ELR (cell line): ENCODE measurements around the gene TAAR9.

Experiments used
- DNase-seq: peaks from one replicate; pipeline ENCODE4 v3.0.0-alpha.2; 2015; ENCODE audit warnings: low read depth

Gene TAAR9, protein sequence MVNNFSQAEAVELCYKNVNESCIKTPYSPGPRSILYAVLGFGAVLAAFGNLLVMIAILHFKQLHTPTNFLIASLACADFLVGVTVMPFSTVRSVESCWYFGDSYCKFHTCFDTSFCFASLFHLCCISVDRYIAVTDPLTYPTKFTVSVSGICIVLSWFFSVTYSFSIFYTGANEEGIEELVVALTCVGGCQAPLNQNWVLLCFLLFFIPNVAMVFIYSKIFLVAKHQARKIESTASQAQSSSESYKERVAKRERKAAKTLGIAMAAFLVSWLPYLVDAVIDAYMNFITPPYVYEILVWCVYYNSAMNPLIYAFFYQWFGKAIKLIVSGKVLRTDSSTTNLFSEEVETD

DNA sequence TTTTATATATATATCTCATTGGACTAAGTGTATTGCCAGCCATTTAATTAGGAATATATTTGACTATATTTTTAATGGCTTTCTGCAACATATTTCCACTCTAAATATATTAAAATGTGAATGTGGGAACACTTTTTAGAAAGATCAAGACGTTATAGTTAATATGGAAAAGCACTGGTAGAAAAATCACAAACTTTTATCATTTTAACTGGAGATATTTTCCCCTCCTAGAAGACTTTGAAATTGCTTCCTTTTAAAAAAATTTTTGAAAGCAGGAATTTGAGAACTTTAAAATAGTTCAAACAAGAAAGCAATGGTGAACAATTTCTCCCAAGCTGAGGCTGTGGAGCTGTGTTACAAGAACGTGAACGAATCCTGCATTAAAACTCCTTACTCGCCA lies at the start of gene TAAR9:
Gene TAAR9, plus strand, starts transcription at position 301 of the 400 bp plus-strand sequence. Its CDS starts 13 bp downstream, at position 314.
- DNase-seq, result no peak

GRCh38 chr6:132489376-132489775 lies 48.7 kb upstream of the TAAR9 start:
- no peak for DNase-seq

- peak; percentile 66 for DNase-seq
Observed at GRCh38 chr6:132490024-132490423, 48.1 kb upstream of the TAAR9 start.

DNA sequence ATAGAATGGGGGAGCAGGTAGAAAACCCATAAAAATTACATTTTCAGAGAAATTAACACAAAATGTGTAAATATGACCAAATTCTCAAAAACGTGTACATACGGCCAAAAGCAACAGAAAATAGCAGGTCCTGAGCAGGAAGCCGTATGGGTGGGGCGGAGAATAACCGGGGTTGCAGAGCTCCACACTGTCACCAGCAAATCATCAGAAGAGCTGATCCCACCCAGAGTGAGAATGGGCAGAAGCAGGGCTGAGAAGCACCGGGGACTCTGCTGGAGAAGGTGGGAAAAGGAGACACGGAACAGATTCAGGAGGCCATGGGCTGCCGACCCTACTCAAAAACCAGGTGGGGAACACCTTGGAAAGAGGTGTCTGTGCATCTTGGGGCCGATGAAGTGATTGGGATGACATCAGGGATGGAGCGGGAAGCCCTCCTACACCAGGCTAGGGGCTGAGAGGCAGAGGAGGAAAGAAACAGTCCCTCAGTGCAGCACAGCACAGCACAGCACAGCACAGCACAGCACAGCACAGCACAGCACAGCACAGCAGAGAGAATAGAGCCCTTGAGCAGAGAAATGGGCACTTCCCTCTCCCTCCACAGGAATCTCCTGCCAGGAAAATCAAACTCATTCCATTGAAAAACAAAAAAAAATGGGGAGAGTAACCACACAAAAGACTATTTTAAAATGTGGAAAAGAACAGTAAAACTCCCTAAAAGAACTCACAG lies 47.4 kb upstream of the TAAR9 start:
- DNase-seq, result no peak

GRCh38 chr6:132491303-132491702 lies 46.8 kb upstream of the TAAR9 start:
- peak; percentile 63 for DNase-seq

- DNase-seq, result no peak
Observed at GRCh38 chr6:132491881-132492280, 46.2 kb upstream of the TAAR9 start.

DNA sequence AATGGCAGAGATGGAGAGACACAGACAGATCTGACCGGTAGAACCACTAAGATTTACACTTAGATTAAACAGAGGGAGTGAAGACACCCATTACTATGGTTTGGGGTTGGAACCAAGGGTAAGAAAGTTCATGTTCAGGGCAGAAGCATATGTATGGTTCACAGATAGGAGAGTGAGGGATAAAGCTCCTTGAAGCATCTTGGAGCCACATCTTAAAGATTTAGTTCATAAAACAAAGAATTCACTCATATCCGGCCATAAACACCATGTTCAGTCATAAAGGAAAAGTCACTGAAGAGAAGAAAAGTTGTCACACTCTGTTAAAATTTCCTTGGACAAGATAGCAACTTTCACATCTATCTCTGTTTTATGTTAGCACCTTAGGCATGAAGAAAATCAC lies 43.1 kb upstream of the TAAR9 start:
- no peak for DNase-seq

GRCh38 chr6:132495604-132496079 lies 42.4 kb upstream of the TAAR9 start:
- DNase-seq, result no peak

GRCh38 chr6:132496519-132497180 lies 41.4 kb upstream of the TAAR9 start:
- DNase-seq, result no peak

DNA sequence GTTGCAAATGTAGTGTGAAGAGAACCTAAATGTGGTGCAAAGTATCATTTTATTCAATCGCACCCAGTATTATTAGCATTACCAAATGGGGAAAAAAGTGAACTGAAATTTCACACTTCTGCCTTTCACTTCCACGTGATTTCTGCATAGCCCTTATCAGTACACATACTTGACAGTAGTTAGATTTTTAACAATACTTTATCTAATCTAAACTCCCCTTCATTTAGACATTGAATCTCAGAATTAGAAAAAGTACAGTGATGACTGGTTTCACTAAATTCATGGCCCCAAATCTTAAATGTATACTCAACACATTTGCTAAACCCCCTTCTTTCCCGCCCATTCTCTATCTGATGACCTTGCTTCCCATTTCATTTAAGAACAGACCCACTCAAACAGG lies 39.4 kb upstream of the TAAR9 start:
- DNase-seq, result no peak

- DNase-seq, result no peak
Observed at GRCh38 chr6:132499757-132500156, 38.3 kb upstream of the TAAR9 start.

DNA sequence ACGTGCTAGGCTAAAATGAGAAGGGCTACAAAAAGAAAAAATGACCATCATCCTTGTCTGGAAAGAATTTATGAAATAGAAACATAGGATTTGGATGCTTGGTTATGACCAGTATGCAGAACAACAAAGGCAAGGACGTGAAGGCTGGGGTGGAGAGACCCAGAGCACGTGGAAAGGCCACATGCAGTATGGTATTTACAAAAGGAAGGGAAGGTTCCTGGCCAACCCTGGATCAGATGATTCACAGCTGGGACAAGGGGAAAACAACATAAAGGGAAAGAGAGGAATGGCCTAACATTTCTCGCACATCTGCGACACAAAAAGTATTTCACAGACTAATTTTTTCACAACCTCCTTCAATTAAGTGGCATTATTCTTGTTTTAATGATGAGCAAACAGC lies 33.3 kb upstream of the TAAR9 start:
- DNase-seq, result no peak

GRCh38 chr6:132505158-132505557 lies 32.9 kb upstream of the TAAR9 start:
- DNase-seq, result no peak

GRCh38 chr6:132506461-132506860 lies 31.6 kb upstream of the TAAR9 start:
- no peak for DNase-seq

DNA sequence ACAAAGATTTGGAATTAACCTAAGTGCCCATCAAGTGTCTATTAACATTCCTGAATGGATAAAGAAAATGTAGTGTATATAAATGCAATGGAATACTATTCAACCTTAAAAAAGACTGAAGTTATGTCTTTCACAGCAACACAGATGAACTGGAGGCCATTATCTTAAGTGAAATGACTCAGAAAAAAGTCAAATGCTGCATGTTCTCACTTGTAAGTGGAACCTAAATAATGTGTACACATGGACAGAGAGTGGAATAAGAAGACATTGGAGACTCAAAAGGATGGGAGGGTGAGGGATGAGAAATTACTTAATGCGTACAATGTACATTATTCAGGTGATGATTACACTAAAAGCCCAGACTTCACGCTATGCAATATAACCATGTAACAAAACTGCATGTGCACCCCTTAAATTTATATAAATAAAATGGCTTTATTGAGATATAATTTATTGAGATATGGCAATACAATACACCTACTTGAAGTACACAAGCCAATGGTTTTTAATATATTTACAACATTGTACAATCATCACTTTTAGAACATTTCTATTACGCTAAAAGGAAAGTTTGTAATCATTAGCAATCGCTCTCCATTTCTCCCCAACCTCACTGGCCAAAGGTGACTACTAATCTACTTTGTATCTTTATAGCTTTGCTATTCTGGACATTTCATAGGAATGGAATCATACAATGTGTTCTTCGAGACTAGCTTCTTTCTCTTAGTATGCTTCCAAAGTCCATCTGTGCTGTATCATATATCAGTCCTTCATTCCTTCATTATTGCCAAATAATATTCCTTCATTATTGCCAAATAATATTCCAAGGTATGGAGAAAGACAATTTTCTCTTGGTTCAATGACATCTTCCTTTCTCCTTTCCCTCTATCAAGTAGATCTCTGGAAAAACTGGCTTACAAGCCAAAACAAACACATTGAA lies 30.9 kb upstream of the TAAR9 start:
- DNase-seq, result no peak

- DNase-seq, result peak; percentile 32
Observed at GRCh38 chr6:132511210-132511830, 26.8 kb upstream of the TAAR9 start.

GRCh38 chr6:132511831-132512220 lies 26.3 kb upstream of the TAAR9 start:
- no peak for DNase-seq

DNA sequence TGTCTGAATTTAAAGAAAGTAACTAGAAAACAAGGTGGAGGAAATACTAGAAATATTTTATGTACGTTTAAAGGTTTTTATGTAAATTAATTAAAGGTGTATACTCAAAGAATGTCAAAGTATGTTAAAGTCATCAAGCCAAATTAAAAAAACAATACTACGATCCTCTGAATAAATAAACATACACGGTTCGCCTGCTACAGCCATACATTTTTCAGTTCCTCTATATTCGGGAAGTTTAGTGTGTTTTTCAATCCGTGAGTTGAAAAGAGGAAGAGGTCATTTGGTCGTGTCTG lies 25.8 kb upstream of the TAAR9 start:
- no peak for DNase-seq

GRCh38 chr6:132512638-132513632 lies 25.1 kb upstream of the TAAR9 start, which contains the start of gene STX7:
Gene STX7, minus strand, starts transcription at chr6:132513116. Its CDS starts 9,586 bp downstream, at chr6:132503530.
- peak; percentile 95 for DNase-seq
